Central memory CD4-positive, alpha-beta T cell (primary cell): ENCODE results near the gene ZNF749.

ENCODE experiments used
- DNase-seq: peaks from one replicate; pipeline ENCODE4 v3.0.0; 2022
- total RNA-seq, 3 experiments: gene quantifications; one replicate each; lab custom pipeline; 2026; lab: John Stamatoyannopoulos, UW

ZNF749 gene
- total RNA-seq, result 13.5 to 30.1 (median 19.3) reads per million in 3 experiments

DNA sequence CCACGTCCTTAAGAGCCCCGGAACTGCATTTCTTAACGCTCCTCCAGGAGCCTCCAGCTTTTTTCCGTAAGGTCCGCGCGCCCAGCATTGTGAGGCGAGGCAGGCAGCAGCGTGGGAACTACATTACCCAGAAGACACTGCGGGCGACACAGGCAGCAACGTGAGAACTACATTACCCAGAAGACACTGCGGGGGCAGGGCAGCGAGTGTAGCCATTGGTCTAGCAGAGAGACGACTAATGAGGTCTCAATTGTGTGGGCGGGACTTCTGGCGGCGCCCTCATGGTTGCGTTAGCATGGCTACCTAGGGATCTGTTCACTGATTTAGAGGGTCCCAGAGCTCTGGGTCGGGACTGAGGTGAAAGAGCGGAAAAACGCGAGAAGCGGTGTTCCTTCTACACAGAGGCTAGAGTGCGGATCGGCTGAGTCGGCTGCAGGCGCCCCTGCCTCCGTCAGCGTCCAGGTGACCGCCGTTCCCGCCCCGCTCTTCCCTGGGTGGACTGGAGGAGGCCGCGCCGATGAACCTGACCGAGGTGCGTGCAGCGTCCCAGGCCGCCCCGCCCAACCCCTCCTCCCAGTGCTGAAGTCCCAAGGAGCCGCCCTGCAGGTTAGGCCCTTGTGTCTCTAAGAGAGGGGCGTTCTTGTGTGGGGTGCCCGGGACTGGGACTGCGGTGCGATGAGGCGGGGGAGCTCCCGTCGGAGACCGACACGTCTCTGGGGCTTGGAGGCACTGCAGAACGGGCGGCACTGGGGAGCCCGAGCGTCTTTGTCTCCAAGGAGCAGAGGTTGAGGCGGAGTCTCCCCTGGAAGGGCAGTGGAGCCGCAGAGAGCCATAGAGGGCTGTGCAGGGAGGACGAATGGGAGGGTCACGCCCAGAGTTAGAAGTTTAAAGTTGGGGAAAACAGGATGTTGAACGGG is at the start of gene ZNF749:
TSS of gene ZNF749 (plus strand) at position 264 of the 917 bp plus-strand sequence. CDS start at position 518, 254 bp downstream.
- DNase-seq, result peak; percentile 95

DNA sequence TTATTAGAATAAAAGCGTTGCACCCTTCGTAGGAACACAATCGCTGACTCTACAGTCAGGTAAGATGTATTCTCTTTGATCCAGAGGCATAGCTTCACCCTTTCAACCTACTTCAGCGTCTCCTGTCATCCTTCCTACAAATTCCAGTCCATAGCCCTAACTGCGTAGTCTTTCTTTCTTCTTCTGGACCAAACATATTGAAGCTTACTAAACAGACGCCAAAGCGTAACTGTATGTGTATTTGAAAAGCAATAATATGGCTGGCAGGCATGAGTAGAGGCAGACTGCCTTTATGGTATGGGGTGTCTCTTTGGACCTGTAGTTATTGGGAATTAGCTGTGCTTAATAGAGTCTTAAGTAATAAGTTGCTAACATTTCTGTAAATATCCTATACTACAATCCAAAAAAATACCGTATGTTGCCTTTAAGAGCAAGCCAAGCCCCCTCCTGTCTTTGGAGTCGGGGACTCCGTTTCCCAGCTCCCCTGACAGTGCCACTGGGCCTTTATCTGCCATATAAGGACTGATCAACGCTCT is 45.9 kb upstream of the ZNF749 start:
- DNase-seq, result no peak

DNA sequence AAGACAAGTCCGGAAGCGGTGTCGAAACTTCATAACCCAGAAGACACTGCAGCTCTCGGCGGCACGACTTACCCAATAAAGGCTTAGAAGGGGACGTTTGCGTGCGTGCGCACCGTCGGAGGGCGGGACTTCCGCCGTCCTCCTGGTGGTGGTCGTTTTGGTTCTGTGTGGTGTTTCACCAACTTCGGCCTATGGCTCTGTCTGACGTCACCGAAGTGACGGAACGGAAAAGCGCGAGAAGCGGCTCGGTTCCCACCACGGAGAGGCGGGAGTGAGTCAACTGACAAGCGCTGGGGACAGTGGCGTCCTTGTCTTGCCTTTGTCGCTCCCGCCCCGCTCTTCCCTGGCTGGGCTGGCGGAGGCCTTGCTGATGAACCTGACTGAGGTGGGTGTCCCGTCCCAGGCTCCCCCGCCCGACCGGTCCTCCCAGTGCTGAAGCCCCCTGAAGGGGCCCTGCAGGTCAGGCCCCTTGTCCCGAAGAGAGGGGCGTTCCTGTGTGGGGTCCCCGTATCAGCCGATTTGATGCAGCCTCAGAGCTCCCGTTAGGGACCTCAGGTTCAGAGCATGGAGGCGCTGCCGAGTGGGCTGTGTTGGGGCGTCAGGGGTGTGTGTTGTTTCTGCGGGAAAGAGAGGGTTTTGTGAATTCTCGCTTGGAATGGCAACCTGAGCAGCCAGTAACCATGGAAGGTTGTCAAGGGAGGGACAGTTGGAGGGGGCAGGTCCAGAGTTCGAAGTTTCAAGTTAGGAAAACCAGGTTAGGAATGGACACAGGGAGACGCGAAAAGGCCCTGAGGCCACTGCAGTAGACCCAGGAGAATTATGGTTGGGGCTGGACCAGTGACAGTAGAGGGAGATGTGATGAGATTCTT is 45.2 kb upstream of the ZNF749 start, which contains the start of gene ZNF548:
TSS of gene ZNF548 (plus strand) at position 125 of the 869 bp plus-strand sequence. CDS start at position 371, 246 bp downstream.
- peak; percentile 95 for DNase-seq

GRCh38 chr19:57395710-57396109 is 39.4 kb upstream of the ZNF749 start:
- DNase-seq, result no peak

DNA sequence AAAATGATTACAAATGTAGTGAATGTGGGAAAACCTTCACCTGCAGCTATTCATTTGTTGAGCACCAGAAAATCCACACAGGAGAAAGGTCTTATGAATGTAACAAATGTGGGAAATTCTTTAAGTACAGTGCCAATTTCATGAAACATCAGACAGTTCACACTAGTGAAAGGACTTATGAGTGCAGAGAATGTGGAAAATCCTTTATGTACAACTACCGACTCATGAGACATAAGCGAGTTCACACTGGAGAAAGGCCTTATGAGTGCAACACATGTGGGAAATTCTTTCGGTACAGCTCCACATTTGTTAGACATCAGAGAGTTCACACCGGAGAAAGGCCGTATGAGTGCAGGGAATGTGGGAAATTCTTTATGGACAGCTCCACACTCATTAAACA is 36.3 kb upstream of the ZNF749 start:
- no peak for DNase-seq

DNA sequence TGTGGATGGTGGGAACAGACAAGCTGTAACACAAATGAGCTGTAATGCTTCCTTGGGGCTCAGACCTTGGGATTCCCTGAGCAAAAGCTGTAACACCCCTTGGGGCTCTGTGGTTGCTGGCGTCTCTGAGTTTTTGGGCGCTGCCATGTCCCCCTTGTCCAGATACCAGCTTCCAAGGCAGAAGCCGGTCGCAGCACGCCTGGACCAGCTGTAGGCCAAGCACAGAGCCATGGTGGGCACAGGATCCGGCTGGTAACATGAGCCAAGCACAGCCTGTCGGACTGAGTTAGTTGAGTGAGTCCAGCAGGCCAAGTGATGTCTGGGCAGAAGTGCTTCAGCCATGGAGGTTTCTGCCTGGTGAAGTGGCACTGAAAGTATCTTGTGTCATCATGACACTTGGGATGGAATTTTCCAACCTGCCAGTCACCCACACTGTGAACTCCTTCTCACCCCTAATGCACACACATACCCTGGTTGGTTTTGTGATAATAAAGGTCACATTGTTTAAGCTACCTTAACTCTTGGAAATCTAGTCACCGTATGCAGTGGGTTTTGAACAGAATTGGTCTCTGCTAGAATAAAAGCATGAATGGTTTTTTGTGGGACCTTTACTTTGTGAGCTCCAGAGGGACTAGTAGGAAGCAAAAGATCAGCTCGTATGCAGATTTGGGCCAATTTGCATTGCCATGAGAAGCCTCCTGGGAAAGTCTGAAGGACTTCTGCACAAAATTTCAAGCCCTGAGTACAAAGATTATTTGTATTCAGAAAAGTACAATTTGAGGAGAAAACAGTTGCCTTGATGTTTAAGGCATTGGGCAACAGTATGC is 31.2 kb upstream of the ZNF749 start:
- no peak for DNase-seq

GRCh38 chr19:57406516-57407123 is 28.5 kb upstream of the ZNF749 start:
- DNase-seq, result peak; percentile 48

DNA sequence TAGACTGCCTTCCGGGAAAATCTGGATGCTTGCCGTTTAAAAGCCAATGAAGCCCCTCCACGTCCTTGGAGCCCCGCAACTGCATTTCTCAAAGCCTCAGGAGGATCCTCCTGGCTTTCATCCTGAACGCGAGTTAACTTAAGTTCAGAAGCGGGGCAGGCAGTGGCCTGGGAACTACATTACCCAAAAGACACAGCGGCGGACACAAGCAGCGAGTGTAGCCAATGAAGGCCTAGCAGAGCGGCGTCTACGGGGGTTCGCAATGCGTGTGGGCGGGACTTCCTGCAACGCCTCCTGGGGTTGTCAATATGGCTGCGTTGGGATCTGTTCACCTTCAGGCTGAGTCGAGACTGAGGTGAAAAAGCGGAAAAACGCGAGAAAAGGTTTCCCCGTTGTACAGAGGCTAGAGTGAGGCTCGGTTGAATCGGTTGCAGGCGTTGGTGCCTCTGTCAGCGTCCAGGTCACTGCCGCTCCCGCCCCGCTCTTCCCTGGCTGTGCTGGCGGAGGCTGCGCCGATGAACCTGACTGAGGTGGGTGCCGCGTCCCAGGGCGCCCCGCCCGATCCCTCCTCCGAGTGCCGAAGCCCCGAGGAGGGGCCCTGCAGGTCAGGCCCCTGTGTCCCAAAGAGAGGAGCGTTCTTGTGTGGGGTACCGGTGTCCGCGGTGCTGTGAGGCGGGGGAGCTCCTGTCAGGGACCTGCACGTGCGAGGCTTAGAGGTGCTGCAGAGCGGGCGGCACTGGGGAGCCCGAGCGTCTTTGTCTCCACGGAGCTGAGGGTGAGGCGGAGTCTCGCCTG is 24.1 kb upstream of the ZNF749 start, which contains the start of gene ZNF17:
TSS of gene ZNF17 (plus strand) at position 285 of the 795 bp plus-strand sequence. CDS start 2,455 bp downstream, outside the sequence.
- peak; percentile 88 for DNase-seq

DNA sequence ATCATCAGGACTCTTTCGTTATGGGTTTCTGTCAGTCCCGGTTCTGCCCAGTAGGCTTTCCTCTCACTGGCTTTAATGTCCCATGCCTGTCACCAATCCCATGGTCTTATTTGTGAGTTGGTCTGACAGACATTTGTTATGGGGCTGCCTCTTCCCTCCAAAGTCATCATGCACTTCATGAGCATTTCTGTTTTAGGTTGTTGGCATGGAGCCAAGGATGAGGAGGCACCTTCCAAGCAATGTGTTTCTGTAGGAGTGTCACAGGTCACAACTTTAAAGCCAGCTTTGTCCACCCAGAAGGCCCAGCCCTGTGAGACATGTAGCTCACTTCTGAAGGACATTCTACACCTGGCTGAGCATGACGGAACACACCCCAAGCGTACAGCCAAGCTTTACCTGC is 15.7 kb upstream of the ZNF749 start:
- DNase-seq, result no peak

- DNase-seq, result no peak
Observed at GRCh38 chr19:57421037-57421436, 14.1 kb upstream of the ZNF749 start.

DNA sequence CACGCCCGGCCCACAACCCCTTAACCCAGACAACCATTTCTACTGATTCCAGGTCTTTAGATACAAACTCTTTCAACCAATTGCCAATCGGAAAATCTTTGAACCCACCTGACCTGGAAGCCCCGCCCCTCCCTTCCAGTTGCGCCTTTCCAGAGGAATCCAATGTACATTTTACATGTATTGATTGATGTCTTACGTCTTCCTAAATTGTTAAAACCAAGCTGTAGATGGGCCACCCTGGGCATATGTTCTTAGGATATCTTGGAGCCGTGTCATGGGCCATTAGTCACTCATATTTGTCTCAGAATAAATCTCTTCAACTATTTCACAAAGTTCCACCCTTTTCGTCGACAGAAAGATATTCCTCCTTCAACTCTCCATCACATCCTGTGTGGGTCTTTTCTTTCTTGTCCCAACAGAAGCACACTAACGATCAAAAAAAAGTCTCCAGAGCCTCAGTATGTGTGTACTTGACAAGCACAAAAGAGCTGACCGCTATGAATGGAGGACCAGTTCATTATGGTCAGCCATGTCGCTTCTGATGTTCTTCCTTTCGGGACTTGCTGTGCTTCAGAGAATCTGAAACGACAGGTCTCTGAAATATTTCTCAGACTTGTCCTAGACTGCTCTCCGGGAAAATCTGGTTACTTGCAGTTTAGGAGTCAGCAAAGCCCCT is 601 bp upstream of the ZNF749 start:
- no peak for DNase-seq

GRCh38 chr19:57436417-57436816 is 1.3 kb downstream of the ZNF749 start:
- no peak for DNase-seq

DNA sequence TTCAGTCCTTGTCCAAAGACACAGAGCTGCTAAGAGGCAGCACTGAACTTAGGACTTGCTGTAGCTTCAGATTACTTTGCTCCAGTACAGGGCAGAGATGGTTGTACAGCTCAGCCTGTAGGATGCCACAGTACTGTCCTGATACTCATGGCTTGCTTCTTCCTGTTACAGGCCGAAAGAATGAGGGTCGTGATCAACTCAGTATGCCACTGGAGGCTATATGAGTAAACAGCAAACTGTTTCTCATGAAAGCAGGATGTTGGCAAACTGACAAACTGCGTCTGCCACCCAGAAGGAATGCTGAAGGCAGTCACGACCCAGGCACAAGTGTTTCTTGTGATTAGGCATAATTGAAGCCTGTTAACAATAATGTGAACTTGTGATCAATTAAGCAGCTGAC is 2.8 kb downstream of the ZNF749 start:
- no peak for DNase-seq

- no peak for DNase-seq
Observed at GRCh38 chr19:57438925-57439324, 3.8 kb downstream of the ZNF749 start.

- DNase-seq, result no peak
Observed at GRCh38 chr19:57441979-57442752, 7.0 kb downstream of the ZNF749 start.

DNA sequence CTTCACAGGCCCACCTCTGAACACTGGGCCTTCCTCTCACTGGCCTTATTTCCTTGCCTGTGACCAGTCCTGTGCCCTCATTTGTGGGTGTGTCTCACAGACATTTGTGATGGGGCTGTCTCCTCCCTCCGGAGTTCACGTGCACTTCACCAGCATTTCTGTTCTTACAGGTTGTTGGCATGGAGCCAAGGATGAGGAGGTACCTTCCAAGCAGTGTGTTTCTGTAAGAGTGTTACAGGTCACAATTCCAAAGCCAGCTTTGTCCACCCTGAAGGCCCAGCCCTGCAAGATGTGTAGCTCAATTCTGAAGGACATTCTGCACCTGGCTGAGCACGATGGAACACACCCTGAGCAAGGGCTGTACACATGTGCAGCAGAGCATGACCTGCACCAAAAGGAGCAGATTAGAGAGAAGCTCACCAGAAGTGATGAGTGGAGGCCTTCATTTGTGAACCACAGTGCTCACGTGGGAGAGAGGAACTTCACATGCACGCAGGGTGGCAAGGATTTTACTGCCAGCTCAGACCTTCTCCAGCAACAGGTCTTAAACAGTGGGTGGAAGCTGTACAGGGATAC is 8.1 kb downstream of the ZNF749 start:
- DNase-seq, result no peak

GRCh38 chr19:57452307-57452706 is 17.2 kb downstream of the ZNF749 start:
- DNase-seq, result no peak

DNA sequence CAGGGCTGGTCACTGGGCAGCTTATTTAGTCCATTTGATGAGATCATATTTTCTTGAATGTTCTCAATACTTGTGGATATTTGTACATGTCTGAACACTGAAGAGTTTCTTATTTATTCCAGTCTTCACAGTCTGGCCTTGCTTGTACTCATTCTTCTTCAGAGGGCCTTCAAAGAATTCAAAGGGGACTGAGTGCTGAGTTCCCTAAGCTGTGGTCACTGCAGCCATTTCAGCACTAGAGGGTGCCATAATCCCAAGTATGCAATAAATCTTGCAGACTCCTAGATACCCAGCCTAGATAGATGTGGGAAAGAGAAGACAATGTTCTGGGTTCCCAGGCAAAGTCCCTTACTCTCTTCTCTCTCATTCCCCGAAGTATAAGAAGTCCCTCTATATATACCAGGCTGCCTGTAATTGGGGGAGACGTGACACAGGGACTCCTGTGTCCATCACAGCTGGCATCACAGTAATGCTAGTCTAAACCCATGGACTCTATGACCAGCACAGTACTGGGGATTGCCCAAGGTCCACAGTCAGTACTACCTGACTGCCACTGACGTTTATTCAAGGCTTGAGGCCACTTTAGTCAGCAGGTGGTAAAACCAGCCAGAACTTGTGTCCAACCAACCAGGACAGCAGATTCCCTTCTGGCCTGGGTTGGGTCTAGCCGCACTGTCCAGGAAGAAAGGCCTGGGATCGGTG is 30.7 kb downstream of the ZNF749 start:
- DNase-seq, result peak; percentile 17
